Measurements from ENCODE around the gene GRIPAP1. TPM values are rescaled to one million over a fixed set of nuclear protein-coding genes. Genes with fewer than 3 reads are reported as not detected.

Gene GRIPAP1
- total RNA-seq, 4 donors from 2014 or later: 26.8 to 67.7 (median 35.2) TPM

DNA sequence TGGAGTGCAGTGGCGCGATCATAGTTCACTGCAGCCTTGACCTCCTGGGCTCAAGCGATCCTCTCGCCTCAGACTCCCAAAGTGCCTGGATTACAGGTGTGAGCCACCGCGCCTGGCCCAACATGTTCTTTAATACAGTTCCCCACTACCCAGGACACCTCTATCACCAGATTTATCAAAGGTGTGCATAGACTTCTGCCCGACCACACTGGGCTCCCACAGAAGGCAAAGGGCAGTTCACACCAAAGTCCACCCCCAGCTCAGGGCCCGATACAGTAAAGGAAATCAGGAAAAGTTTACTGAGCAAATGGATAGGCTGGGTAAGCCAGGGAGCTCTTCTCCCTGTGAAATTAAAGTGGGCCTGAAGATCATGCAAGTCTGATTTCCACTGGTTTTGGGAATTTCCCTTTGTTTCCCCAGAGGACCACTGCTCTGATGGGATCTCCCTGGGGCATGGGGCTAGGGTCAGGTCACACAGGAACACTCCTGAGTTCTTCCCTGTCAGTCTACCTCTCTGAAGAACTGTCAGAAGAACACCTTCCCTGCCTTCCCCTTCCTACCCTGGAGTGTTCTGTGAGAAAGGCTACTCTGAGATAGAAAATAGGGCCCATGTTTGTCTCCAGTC lies 65.5 kb downstream of the GRIPAP1 start:
- DNase-seq (ENCODE audit: low spot score in 2 of 2): no peak
- peaks cover 16% of the 10 kb centered on the region for H3K36me3 ChIP-seq
- TF ChIP-seq POLR2A (IDR thresholded peaks at IDR 0.05) (no peak), POLR2AphosphoS5 (IDR thresholded peaks at IDR 0.05) (no peak), EP300 (IDR thresholded peaks at IDR 0.05) (no peak), CTCF (IDR thresholded peaks at IDR 0.05) (no peak)
- H3K27me3 ChIP-seq: no peaks in the 10 kb centered on the region
- WGBS: 95% methylated on average over 8 of the region's 8 CpGs
- H3K4me3 ChIP-seq: no peak overlapping the region
- peak overlapping the region; percentile 29 for H3K27ac ChIP-seq
- H3K4me1 ChIP-seq: no peaks in the 10 kb centered on the region
- H3K9me3 ChIP-seq: no peaks in the 10 kb centered on the region

DNA sequence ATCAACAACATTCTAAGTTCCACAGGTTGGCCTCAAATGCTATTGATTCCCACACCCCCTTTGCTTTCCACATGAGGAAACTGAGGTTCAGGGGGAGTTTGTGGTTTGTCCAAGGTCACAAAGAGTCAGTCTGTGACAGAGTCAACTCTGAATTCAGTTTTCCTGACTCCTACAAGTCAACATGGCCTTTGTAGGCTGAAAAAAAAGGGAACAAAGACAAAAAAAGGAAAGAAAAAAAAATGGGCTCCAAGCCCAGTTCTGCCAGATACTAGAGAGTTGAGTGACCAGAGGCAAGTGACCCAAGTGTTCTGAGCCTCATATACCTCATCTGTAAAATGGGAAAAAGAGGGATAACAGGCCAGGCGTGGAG lies 66.8 kb downstream of the GRIPAP1 start:
- no peak for TF ChIP-seq POLR2A (IDR thresholded peaks at IDR 0.05)
- TF ChIP-seq CTCF (IDR thresholded peaks at IDR 0.05): no peak
- no peak for TF ChIP-seq EP300 (IDR thresholded peaks at IDR 0.05)
- TF ChIP-seq POLR2AphosphoS5 (IDR thresholded peaks at IDR 0.05): no peak
- Histone ChIP-seq H3K4me1 (no peaks in the 10 kb centered on the region), H3K4me3 (no peak overlapping the region), H3K36me3 (peaks cover 16% of the 10 kb centered on the region), H3K27ac (no peak overlapping the region), H3K9me3 (no peaks in the 10 kb centered on the region), H3K27me3 (no peaks in the 10 kb centered on the region)
- no peak for DNase-seq (ENCODE audit: low spot score in 2 of 2)
- 88% methylated on average over 1 of the region's 1 CpG for WGBS

DNA sequence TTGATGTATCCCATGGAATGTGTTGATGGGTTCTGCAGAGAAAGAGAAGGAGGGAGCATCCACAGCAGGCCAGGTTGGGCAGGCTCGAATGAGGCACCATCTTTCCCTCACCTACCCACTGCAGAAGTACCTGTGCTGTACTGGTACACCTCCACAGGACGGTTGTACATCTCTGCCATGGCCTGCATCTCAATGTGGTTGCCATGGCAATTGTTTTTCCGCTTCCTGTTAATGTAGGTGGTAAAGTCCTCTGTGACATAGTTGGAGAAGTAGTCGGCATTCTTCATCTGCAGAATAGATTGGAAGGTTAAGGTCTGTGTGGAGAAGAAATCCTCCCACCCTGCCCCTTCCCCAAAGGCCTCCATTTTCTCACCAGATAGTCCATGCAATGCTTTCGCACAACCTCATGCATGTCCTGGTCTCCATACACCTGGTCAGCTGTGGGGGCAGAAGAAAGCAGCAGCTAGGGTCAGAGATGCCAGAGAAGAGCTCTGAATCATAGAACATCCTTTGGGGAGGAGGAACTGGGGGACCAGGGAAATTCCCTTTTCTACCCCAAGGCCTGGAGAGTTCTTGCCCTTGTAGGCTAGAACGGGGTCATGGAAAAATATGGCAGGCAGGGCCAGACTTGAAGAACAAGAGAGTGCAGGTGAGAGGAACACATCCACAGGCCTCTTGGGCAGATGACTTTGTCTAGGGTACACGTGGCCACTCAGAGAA lies 67.3 kb downstream of the GRIPAP1 start:
- H3K27me3 ChIP-seq: no peaks in the 10 kb centered on the region
- no peak overlapping the region for H3K4me3 ChIP-seq
- H3K36me3 ChIP-seq: peaks cover 21% of the 10 kb centered on the region
- no peak overlapping the region for H3K27ac ChIP-seq
- DNase-seq (ENCODE audit: low spot score in 2 of 2): no peak
- no peaks in the 10 kb centered on the region for H3K9me3 ChIP-seq
- 68% methylated on average over 7 of the region's 7 CpGs for WGBS
- no peaks in the 10 kb centered on the region for H3K4me1 ChIP-seq
- TF ChIP-seq EP300 (IDR thresholded peaks at IDR 0.05): no peak
- no peak for TF ChIP-seq CTCF (IDR thresholded peaks at IDR 0.05)
- TF ChIP-seq POLR2AphosphoS5 (IDR thresholded peaks at IDR 0.05): no peak
- no peak for TF ChIP-seq POLR2A (IDR thresholded peaks at IDR 0.05)

DNA sequence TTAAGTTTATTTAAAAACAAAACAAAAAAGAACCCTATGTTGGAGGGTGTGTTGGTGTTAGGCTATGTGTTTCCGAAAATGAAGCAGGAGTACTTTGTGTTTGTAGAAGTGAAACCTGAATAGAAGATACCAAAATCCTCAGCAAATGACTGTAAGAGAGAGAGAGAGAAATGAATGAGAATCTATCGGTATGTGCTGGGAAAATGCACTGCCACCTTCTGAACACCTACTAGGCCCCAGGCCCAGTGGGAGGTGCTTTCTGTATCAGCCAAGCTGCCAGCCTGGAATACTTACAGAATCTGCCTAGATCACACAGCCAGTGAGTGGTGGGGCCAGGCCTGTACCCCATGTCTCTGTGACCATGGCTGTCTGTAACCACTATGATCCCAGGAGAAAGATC lies 68.3 kb downstream of the GRIPAP1 start:
- WGBS: 97% methylated on average over 2 of the region's 2 CpGs
- H3K27me3 ChIP-seq: no peaks in the 10 kb centered on the region
- peaks cover 27% of the 10 kb centered on the region for H3K36me3 ChIP-seq
- TF ChIP-seq EP300 (IDR thresholded peaks at IDR 0.05): no peak
- TF ChIP-seq POLR2A (IDR thresholded peaks at IDR 0.05): no peak
- no peak for TF ChIP-seq CTCF (IDR thresholded peaks at IDR 0.05)
- TF ChIP-seq POLR2AphosphoS5 (IDR thresholded peaks at IDR 0.05): no peak
- H3K4me1 ChIP-seq: no peaks in the 10 kb centered on the region
- no peak overlapping the region for H3K4me3 ChIP-seq
- DNase-seq (ENCODE audit: low spot score in 2 of 2): no peak
- no peaks in the 10 kb centered on the region for H3K9me3 ChIP-seq
- H3K27ac ChIP-seq: no peak overlapping the region

- H3K36me3 ChIP-seq: peaks cover 31% of the 10 kb centered on the region
- WGBS: 67% methylated on average over 2 of the region's 2 CpGs
- DNase-seq (ENCODE audit: low spot score in 2 of 2): no peak
These were observed 74.2 kb downstream of the GRIPAP1 start for GRCh38 chrX:48927736-48928382.

More at GRCh38 chrX:48927736-48928382, 74.2 kb downstream of the GRIPAP1 start:
- H3K27me3 ChIP-seq: no peaks in the 10 kb centered on the region
- H3K27ac ChIP-seq: no peak overlapping the region
- H3K4me1 ChIP-seq: no peaks in the 10 kb centered on the region
- H3K9me3 ChIP-seq: no peaks in the 10 kb centered on the region
- H3K4me3 ChIP-seq: no peak overlapping the region
- TF ChIP-seq EP300 (IDR thresholded peaks at IDR 0.05): no peak
- TF ChIP-seq CTCF (IDR thresholded peaks at IDR 0.05): no peak
